HuH-7.5 (cell line): Measurements from ENCODE around the gene C14orf132.
"Not testable (repeated sequence)": the region's sequence is repeated elsewhere in the genome, so short reads cannot be mapped to it uniquely, and the experiment has no call there.

Experiments
- DNase-seq: peaks from one replicate; pipeline ENCODE4 v3.0.0; 2011; ENCODE audit warnings: low spot score

C14orf132 gene

DNA sequence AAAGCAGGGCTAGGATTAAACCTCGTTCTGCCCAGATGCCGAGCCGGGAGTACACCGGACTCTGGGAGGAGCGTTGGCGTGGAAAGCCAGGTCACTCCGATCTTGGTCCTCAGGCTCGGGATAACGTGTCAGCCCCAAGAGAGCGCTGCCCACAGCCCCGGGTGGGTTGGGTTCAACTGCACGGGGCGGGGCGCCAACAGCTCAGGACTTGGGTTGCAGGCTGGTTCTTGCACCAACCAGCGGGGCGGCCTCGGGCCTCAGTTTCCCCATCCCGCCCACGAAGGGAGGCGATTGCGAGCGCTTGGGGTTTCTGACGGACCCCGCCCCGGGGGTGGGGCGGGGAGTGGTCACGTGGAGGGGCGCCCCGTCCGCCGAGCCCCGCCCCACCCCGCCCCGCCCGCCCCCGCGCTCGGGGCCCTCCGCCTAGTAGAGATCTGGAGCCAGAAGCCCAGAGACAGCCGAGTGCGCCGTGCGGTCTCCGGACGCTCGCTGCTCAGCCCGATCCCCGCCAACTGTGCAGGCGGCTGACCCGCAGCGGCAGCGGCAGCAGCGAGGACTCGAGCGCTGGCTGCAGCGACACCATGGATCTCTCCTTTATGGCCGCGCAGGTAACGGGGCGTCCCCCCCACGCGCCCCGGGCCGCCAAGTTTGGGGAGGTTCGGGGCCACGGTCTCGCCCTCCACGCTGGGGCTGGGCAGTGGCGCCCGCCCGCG, at the start of gene C14orf132:
C14orf132 (plus strand) TSS at position 443 of the 713 bp plus-strand sequence; CDS start at position 582, 139 bp downstream.
- peak; percentile 26 for DNase-seq

GRCh38 chr14:95993768-95994592, 45.2 kb upstream of the C14orf132 start:
- no peak for DNase-seq

- no peak for DNase-seq
Measured at GRCh38 chr14:95994593-95994928, 44.6 kb upstream of the C14orf132 start.

DNA sequence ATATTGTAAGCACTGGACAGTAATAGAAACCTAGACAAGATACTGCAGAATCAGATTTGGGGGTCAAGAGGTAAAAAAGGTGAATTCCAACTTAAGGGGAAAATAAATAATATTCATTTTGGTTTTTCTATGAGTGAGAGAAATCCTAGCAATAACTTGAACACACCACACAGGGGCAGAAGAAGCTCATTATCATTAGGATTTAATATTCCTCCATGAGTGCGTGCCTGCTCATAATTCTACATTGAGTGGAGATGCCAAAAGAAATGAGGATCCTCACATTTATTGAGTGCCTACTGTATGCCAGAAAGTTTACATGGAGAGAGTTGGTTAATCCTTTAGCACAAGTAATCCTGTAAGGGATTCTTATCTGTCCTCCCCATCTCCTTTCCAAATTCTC, 40.5 kb upstream of the C14orf132 start:
- DNase-seq, result no peak

GRCh38 chr14:96001866-96002497, 37.2 kb upstream of the C14orf132 start:
- no peak for DNase-seq

DNA sequence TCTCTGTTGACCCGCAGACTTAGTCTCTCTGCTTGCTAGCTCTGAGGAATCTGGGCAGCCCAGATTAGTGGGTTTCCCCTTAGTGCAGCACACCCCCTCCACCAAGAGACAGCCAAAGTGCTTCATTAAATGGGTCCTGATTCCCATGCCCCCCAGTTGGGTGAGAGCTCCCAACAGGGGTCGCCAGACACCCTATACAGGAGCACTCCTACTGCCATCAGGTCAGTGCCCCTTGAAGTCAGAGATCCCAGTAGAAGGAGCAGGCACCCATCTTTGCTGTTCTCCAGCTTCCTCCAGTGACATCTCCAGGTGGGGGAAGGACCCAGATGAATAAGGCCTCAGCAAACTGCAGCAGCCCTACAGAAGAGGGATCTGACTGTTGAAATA, 36.7 kb upstream of the C14orf132 start:
- no peak for DNase-seq

DNA sequence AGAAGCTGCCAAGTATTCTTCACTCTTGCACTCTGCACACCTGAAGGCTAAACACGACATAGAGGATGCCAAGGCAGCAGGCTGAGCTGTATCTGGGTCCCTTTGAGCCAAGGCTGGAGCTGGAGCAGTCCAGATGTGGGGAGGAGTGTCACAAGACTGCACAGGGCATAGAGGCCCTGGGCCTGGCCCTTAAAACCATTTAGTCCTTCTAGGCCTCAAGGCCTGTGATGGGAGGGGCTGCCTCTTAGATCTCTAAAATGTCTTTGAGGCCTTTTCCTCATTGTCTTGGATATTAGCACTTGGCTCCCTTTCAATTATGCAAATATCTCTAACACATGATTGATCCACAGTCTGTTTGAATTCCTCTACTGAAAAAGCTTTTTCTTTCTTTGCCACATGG, 28.0 kb upstream of the C14orf132 start:
- no peak for DNase-seq

DNA sequence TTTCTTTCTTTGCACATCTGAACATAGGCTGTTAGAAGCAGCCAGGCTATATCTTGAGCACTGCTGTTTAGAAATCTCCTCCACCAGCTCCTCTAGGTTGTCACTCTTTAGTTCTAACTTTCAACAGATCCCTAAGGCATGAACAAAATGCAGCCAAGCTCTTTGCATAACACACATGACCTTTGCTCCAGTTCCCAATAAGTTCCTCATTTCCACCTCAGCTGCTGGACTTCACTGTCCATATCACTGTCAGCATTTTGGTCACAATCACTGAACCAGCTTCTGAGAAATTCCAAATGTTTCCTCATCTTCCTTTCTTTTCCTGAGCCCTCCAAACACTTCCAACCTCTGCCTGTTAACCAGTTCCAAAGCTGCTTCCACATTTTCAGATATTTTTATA, 27.6 kb upstream of the C14orf132 start:
- no peak for DNase-seq

DNA sequence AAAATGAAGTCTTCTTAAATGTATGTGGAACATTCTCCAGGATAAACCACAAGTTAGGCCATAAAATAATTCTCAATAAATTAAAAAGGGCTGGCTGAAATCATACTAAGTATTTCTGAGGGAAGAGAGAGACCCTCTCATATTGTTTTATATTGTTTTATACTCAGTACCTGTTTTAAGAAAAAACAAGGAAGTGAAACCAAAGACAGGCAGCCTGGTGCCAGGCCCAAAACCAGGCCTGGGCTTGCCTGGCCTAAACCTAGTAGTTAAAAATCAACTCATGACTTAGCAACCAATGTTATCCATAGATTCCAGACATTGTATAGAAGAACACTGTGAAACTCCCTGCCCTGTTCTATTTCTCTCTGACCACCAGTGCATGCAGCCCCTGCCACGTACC, 26.4 kb upstream of the C14orf132 start:
- not testable (repeated sequence) for DNase-seq

- no peak for DNase-seq
Measured at GRCh38 chr14:96014176-96014575, 25.0 kb upstream of the C14orf132 start.

DNA sequence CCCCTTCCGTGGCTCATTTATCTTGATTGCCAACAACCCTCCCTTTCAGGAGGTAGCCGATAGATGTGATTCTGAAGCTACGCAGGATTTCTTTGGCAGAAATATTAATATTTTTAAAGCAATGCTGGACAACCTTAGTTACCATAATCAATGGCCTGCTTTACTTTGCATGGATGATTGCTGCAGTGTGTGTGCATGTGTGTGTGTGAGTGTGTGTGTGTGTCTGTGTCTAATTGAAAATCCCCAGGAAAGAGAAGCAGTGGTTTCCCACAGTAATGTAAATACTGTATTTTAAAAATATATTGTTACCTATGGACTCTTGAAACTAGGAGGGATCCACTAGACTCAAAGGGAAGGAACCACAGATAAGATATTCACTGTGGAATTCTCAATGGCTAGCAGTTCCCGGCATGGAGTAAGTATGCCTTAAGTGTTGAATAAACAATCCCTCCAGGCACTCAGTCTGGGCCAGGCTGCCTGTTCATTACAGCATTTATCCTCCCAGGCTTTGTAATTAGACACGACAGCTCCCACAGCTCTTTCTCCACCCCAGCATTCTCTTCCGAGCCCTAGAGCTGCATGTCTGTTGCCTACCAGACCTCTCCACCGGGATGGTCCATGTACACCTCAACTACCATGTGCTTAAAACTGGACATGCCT, 22.5 kb upstream of the C14orf132 start:
- no peak for DNase-seq

- DNase-seq, result no peak
Measured at GRCh38 chr14:96017882-96018281, 21.3 kb upstream of the C14orf132 start.

DNA sequence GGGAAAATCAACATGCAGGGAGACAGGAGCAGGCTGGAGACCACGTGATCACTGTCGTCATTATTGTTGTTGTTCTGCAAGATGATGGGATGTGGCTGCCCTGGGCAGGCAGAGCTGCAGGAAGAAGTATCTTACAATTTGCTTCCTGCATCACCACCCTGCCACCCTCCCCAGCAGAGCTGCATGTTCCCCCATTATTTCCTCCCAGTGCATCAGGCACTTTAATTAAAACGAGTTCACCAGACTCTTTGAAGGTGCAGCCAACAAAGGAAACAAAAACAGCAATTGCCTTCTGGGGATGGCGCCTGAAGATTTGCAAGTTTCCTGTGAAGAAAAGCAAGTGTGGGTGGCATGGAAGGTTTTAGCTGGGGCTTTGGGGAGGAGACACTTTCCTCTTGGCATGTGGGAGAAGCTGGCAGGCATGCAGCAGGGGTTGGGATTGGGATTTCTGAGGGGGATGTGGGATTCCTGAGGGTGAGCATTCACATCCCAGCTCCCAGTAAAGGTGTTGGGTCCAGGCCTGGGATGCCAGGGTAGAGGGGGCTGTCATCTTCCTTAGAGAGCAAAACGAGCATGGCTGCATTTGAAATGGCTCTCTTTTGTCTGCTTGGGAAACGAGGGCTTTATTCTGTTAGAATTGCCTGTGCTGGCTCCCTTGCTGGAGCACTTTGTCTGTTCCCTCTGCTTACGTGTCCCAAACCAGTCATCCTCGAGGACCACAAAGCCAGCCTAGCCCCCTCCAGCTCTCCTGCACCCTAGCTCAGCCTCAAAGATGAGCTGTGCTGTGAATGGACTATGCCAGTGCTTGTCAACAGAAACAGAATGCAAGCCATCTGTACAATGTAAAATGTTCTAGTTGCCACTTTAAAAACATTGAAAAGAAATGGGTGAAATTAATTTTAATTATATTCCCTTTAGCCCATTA, 11.5 kb upstream of the C14orf132 start:
- DNase-seq, result no peak

DNA sequence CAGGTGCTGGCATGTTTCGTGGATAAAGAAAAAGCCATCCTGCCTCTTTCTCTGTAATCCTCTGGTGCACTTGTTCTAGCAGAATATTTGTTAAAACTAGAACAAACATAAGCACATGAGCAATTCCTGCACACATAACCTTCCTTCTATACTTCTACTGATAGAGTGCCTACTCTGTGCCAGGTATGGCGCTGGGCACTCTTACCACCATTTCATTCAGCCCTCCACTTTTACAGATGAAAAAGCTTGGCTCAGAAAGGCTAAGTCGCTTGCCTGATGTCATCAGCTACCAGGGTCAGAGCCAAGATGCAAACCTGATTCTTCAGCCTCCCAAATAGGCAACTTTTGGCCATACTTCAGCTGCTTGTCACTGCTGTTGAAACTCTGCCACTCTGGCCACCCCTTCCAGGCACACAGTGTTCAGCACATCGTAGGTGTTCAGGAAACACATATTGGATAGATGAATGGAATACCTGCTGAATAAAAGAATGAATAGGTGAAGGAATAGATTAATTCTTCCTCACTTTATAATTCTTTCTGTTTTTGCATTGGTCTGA, 10.0 kb upstream of the C14orf132 start:
- no peak for DNase-seq

DNA sequence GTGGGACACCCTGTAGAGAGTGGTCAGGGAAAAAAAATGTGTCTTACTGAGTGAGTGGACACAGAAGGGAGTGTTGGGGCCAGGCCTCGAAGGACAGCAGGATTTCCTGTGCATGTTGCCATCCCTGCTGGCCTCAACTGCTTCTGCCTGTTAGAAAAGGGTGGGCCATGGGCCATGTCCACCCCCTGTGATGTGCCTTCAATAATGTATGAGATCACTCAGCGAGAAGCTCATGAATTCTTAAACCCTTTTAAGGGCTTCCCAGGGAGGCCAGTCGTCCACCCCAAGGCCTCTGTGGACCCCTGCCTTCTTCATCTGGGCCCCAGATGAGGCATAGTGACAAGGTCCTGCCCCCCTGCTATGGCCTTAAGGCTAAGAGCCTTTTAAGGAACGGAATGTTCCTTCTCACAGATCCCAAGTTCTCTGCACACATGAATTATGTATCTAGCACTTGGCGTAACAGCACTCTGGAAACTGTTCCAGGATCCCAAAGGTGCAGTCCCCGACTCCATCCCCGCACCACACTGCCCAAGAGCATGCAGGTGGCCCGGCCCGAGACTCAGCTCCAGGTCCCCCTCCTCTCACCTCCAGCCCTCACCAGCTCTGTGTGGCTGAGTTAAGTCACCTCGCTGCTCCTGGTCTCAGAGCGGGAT, 8.9 kb upstream of the C14orf132 start:
- DNase-seq, result no peak

DNA sequence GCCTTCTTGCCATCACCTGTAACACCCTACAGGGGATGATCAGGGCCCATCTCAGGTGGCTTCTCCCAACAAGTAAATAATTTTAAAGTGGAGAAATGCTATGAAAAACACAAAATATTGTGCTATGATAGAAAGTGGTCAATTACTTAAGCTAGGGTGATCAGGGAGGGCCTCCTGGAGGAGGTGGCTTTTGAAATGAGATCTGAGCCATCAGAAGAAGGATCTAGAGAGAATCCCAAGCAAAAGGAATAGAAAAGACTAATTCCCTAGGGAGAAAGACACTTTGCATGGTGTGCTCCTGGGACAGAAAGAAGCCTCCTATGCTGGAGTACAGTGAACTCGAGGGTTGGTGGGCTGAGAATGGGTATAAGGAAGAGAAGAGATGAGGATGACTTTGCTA, 7.5 kb upstream of the C14orf132 start:
- no peak for DNase-seq

- no peak for DNase-seq
Measured at GRCh38 chr14:96035456-96035855, 3.7 kb upstream of the C14orf132 start.

DNA sequence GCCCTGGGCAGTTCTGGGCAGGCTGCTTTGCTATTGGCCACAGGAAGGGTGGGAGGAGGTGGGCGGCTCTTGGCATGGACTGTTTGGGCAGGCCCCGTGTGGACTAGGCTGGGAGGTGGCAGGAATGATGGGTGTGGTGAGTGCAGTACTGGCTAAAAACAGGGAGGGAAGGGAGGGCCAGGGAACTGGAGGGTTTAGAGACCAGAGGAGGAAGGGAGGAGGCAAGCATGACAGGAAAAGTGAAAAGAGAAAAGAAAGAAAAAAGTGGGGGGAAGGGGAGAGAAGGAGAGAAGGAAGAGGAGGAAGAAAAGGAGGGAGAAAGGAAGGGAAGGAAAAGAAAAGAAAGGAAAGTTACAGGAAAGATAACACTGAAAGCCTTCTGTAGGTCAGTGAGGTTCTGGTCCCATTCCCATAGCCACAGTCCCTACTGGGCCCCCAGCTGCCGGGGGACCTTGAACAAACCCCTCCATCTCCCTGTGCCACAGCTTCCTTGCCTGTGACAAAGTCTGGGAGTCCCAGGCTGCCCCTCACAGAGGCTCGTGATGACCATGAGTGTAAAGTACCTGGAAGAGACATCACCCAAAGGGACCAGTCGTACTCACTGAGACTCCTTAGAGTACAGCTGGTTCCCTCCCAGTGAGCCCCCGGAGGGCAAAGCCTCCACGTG, 1.1 kb upstream of the C14orf132 start:
- peak; percentile 25 for DNase-seq

- DNase-seq, result no peak
Measured at GRCh38 chr14:96038558-96038919, 623 bp upstream of the C14orf132 start.

DNA sequence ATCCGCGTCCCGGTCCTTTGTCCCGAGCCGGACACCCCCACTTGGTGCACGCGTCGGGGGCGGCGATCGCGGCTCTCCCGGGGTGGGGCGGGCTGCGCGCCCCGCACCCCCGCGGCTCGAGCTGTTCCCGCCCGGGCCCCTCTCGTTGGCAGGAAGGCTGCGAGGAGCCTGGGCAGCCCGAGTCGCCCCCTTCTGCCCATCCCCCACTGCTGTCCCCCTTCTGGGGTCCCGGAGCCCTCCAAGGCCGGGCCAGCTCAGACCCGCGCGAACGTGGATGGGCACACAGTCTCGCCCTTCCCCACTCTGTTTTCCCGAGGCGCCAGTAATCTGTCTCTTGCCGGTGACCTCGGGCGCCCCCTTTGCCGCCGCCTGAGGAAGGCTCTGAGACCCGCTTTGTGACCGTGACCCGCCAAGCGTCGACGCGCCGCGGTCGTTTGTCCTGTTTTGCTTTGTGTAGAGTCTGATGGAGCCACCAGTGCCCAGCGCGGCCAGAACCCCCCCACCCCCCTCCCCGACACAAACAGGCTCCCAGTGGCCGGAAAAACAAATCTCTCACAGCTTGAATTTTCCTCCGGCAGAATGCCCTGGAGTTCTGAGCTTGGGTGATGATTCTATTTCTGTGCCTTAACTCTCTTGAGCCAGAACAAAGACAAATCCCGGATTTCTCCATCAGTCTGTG, 610 bp downstream of the C14orf132 start:
- DNase-seq, result peak; percentile 20
